ENCODE results near the gene ST6GALNAC5. TPM values are rescaled to one million over a fixed set of nuclear protein-coding genes. Genes with fewer than 3 reads are reported as not detected.
"Not testable (repeated sequence)": the region's sequence is repeated elsewhere in the genome, so short reads cannot be mapped to it uniquely, and the experiment has no call there.

The ST6GALNAC5 gene
- polyA plus RNA-seq, 10 donors, result 1.2 to 2.7 (median 2.2) TPM

- no peak for DNase-seq
These were observed 1.5 kb upstream of the ST6GALNAC5 start for GRCh38 chr1:76865696-76866286.

GRCh38 chr1:76866566-76866965 is 714 bp upstream of the ST6GALNAC5 start:
- no peak for DNase-seq

- peak; percentile 20 to 74 (median 30) for DNase-seq
These were observed 1.0 kb downstream of the ST6GALNAC5 start for GRCh38 chr1:76868154-76868882.

GRCh38 chr1:76868916-76869315 is 1.6 kb downstream of the ST6GALNAC5 start:
- DNase-seq, result peak in 1 of 3 donors; percentile 21

GRCh38 chr1:76870037-76870436 is 2.8 kb downstream of the ST6GALNAC5 start:
- DNase-seq, result no peak

GRCh38 chr1:76871355-76871974 is 4.2 kb downstream of the ST6GALNAC5 start:
- no peak for DNase-seq

GRCh38 chr1:76872944-76873343 is 5.7 kb downstream of the ST6GALNAC5 start:
- no peak for DNase-seq

GRCh38 chr1:76876655-76877395 is 9.5 kb downstream of the ST6GALNAC5 start:
- DNase-seq, result no peak

- not testable (repeated sequence) for DNase-seq
These were observed 11.7 kb downstream of the ST6GALNAC5 start for GRCh38 chr1:76879014-76879413.

GRCh38 chr1:76881762-76882161 is 14.5 kb downstream of the ST6GALNAC5 start:
- DNase-seq, result no peak

- DNase-seq, result peak in 2 of 3 donors; percentile 5 to 55
These were observed 24.8 kb downstream of the ST6GALNAC5 start for GRCh38 chr1:76891931-76892622.

- DNase-seq, result no peak
These were observed 25.4 kb downstream of the ST6GALNAC5 start for GRCh38 chr1:76892675-76893074.

GRCh38 chr1:76901158-76901767 is 34.0 kb downstream of the ST6GALNAC5 start:
- peak in 2 of 3 donors; percentile 13 to 19 for DNase-seq

- DNase-seq, result no peak
These were observed 38.8 kb downstream of the ST6GALNAC5 start for GRCh38 chr1:76905876-76906595.

GRCh38 chr1:76909311-76909710 is 42.0 kb downstream of the ST6GALNAC5 start:
- DNase-seq, result no peak

GRCh38 chr1:76919085-76919484 is 51.8 kb downstream of the ST6GALNAC5 start:
- no peak for DNase-seq

- no peak for DNase-seq
These were observed 54.3 kb downstream of the ST6GALNAC5 start for GRCh38 chr1:76921590-76921989.

GRCh38 chr1:76925825-76926224 is 58.5 kb downstream of the ST6GALNAC5 start:
- DNase-seq, result no peak

- no peak for DNase-seq
These were observed 61.2 kb downstream of the ST6GALNAC5 start for GRCh38 chr1:76928522-76928921.

GRCh38 chr1:76929136-76929535 is 61.9 kb downstream of the ST6GALNAC5 start:
- DNase-seq, result no peak
